Parietal lobe (tissue), 1 donor: Measurements from ENCODE around the gene TMEM175. TPM values are rescaled to one million over a fixed set of nuclear protein-coding genes. Genes with fewer than 3 reads are reported as not detected.

Experiments used
- total RNA-seq: library from RNA; depleted of rRNA; stranded (reverse); fragments of >200 nt; gene quantifications from one replicate; pipeline ENCODE4 v1.2.3, GENCODE V29; 2014

The TMEM175 gene, protein sequence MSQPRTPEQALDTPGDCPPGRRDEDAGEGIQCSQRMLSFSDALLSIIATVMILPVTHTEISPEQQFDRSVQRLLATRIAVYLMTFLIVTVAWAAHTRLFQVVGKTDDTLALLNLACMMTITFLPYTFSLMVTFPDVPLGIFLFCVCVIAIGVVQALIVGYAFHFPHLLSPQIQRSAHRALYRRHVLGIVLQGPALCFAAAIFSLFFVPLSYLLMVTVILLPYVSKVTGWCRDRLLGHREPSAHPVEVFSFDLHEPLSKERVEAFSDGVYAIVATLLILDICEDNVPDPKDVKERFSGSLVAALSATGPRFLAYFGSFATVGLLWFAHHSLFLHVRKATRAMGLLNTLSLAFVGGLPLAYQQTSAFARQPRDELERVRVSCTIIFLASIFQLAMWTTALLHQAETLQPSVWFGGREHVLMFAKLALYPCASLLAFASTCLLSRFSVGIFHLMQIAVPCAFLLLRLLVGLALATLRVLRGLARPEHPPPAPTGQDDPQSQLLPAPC
- total RNA-seq = 43.8 TPM

GRCh38 chr4:931960-932712, at the start of gene TMEM175, which contains the start of gene GAK:
TSS of gene TMEM175 (plus strand) at chr4:932460. CDS start at chr4:947740, 15,280 bp downstream.
TSS of gene GAK (minus strand) at chr4:932316. CDS start at chr4:932187, 129 bp downstream.

GRCh38 chr4:973431-974397, 41.5 kb downstream of the TMEM175 start, which contains the start of gene DGKQ:
TSS of gene DGKQ (minus strand) at chr4:973569. CDS start at chr4:973482, 87 bp downstream.

DNA sequence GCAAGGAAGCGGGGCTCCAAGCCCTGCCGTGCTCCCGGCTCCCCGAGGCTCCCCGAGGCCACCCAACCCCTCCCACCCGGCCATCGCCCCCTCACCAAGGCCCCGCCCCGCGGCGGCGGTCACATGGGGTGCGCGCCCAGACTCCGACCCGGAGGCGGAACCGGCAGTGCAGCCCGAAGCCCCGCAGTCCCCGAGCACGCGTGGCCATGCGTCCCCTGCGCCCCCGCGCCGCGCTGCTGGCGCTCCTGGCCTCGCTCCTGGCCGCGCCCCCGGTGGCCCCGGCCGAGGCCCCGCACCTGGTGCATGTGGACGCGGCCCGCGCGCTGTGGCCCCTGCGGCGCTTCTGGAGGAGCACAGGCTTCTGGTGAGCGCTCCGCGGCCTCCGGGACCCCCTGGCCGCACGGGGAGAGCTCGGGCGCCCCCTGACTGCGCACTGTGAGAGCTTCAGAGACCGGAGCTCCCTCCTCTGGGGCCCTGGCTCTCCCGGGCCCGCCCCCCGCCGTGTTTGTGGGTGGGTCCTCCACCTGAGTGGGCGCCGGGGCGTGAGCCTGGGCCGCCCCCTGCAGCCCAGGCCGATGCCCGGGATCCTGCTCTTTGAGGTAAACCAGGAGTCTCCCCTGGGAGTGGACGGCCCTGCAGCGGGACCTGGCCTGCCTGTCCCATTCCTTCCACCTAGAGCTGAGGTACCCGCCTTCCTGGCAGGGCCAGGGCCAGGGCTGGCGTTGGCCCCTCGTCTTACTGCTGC, 54.8 kb downstream of the TMEM175 start, which contains the start of gene IDUA:
Gene IDUA, plus strand, starts transcription at position 166 of the 745 bp plus-strand sequence. Its CDS starts 41 bp downstream, at position 207.

GRCh38 chr4:993111-994029, 61.1 kb downstream of the TMEM175 start, which contains the start of gene SLC26A1:
TSS of gene SLC26A1 (minus strand) at chr4:993404. CDS start at chr4:991703, 1,701 bp downstream.

Other genes with a start within 250 kb of the TMEM175 start
- 0.31 TPM for gene SLC49A3, start 243.3 kb upstream of the TMEM175 start, total RNA-seq
- 100 TPM for gene PCGF3, start 226.6 kb upstream of the TMEM175 start, total RNA-seq
- gene CPLX1, start 106.3 kb upstream of the TMEM175 start, total RNA-seq = 2.5 TPM
- 75.7 TPM for gene GAK, start 144 bp upstream of the TMEM175 start, total RNA-seq
- 9.7 TPM for gene DGKQ, start 41.1 kb downstream of the TMEM175 start, total RNA-seq
- 31.6 TPM for gene IDUA, start 54.6 kb downstream of the TMEM175 start, total RNA-seq
- gene SLC26A1, start 60.9 kb downstream of the TMEM175 start, total RNA-seq = 6.3 TPM
- gene FGFRL1, start 79.2 kb downstream of the TMEM175 start, total RNA-seq = 5.3 TPM
- 4.4 TPM for gene RNF212, start 181.1 kb downstream of the TMEM175 start, total RNA-seq
- 4.7 TPM for gene SPON2, start 240.1 kb downstream of the TMEM175 start, total RNA-seq